Transverse colon (tissue), 3 donors: ENCODE results near the gene DDX23.

ENCODE experiments used
- EP300 ChIP-seq: sonication (generic); formaldehyde crosslinking; IDR thresholded peaks from one replicate; pipeline ENCODE4 v1.6.1; 2017; ENCODE audit warnings: antibody characterized with exemption, low read depth
- POLR2A ChIP-seq: fragments of 450-650 bp; IDR thresholded peaks from one replicate; pipeline ENCODE4 v1.6.1; 2016; ENCODE audit warnings: antibody characterized with exemption, mild to moderate bottlenecking, moderate library complexity
- TF ChIP-seq, protein P1 (sequence below), 5 experiments: fragments of 200-600 bp in 3 of 5; fragments of 450-650 bp in 2 of 5; sonication (generic) in 3 of 5; IDR thresholded peaks; 1 replicate in 2 of 5; 2 replicates in 3 of 5; pipeline ENCODE4 v1.5.1; 2016 to 2017; ENCODE audit warnings: antibody characterized with exemption in 5 of 5, inconsistent platforms in 3 of 5, mild to moderate bottlenecking in 2 of 5, moderate library complexity in 1 of 5

- no peak for TF ChIP-seq POLR2A
- TF ChIP-seq, protein P1, sequence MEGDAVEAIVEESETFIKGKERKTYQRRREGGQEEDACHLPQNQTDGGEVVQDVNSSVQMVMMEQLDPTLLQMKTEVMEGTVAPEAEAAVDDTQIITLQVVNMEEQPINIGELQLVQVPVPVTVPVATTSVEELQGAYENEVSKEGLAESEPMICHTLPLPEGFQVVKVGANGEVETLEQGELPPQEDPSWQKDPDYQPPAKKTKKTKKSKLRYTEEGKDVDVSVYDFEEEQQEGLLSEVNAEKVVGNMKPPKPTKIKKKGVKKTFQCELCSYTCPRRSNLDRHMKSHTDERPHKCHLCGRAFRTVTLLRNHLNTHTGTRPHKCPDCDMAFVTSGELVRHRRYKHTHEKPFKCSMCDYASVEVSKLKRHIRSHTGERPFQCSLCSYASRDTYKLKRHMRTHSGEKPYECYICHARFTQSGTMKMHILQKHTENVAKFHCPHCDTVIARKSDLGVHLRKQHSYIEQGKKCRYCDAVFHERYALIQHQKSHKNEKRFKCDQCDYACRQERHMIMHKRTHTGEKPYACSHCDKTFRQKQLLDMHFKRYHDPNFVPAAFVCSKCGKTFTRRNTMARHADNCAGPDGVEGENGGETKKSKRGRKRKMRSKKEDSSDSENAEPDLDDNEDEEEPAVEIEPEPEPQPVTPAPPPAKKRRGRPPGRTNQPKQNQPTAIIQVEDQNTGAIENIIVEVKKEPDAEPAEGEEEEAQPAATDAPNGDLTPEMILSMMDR (IDR thresholded peaks at IDR 0.05) = no peak
- TF ChIP-seq EP300 = no peak
These were observed 28.7 kb upstream of the DDX23 start for GRCh38 chr12:48880647-48881046.
